Renal pelvis (tissue), 4 donors: ENCODE results near the gene CD151. TPM values are rescaled to one million over a fixed set of nuclear protein-coding genes. Genes with fewer than 3 reads are reported as not detected.

ENCODE experiments used
- DNase-seq: peaks from one replicate; pipeline ENCODE4 v3.0.0-alpha.2; 2013
- polyA plus RNA-seq, 3 donors: library from polyadenylated mRNA; unstranded; fragments of 120-200 nt; gene quantifications; one replicate each; pipeline ENCODE4 v1.2.1, GENCODE V29; 2013; ENCODE audit not compliant: insufficient read length in 3 of 3

CD151 gene
- polyA plus RNA-seq, 3 donors: 207 to 225 (median 220) TPM

DNA sequence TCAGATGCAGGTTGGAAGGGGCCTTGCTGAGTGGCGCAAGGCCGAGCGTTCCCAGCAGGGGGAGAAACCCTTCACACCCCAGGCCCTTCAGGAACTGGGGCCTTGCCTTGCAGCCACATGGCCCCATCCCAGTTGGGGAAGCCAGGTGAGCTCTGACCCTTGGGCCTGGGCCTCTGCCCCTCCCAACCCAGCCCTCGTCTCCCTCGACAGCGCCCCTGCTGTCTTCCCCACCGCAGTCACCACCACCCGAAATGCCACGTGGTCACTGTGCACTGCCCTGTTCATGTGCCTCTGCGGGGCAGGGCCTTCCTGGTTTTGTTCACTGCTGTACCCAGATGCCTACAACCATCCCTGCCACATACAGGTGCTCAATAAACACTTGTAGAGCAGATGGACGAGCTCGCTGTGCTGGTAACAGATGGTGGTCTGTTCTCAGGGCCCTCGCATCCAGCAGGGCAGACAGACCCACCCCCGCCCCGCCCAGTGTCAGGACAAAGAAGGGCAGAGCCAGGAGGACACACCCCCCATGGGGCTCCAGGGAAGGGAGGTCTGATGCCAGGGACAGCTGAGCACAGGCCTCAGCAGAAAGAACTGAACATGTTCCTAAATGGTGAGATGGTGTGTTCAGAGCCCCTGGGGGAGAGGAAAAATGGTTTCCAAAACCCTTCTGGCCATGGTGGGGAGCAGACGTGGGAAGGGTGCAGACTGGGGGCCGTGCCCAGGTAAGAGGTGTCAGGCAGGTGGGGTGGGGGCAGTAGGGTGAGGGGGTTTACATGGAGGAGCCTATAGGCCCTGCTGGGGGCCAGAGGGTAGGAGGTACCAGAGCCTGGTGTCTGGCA, 5.9 kb downstream of the CD151 start:
- no peak for DNase-seq

DNA sequence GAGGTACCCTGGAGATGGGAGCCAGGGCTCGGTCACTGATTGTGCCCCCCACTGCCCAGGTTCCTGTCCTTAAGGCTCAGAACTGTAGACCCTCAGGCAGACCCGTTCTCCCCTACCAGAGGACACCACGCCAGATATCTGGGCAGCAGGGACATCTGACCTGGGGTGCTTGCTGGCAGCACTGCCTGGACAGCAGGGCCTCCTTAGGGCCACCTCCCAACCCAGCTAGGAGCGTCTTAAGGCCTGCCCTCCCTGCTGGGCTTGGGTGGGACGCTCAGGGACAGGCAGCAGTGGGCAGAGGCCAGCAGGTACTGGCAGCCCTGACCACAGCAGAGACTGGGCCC, 6.5 kb downstream of the CD151 start:
- DNase-seq: no peak

DNA sequence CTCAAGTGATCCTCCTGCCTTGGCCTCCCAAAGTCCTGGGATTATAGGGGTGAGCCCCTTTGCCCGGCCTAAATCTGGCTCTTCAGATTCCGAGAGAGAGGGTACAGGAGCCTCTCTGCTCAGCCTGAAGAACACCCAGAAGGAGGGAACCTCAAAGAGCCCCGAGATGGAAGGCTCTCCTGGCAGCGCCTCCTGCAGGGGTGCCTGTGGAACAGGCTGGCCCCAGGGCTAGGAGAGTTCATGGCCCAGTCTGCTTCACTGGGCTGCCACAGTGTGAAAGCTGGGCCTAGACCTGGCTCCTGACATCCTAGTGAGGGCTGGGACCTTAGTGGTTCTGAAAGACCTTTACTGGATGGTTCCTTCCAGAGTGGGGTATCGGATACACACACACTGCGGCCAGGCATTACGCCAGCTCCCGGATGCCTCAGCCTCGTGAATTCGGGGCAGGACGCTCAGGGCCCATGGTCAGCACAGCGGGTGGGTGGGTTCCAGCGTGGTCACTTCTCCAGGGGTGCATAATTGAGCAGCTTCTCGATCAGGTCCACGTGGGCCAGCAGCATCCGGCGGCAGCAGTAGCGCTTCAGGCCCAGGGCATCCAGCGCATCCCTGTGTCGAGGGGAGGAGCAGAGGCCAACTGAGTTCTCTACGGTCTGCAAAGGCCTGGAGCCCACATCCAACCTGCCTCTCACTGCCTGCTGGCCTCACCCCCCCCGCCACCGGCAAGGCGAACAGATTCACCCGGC, 7.3 kb downstream of the CD151 start:
- no peak for DNase-seq

DNA sequence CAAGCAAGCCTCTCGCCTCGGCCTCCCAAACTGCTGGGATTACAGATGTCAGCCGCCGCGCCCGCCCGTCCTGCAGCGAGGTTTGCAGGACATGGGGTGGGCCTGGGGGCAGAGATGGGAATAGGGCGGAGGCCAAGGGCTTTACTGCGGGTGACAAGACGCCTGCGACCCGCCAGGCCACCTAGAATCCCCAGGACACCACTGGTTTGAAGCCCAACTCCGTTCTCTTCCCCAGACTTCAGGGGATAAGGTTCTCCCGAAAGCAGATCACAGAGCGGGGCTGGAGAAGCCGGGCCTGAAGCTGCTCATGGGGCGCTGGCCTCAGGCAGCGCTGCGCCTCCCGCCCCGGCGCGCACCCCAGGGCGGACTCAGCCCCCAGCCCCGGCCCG, 9.2 kb downstream of the CD151 start:
- DNase-seq: no peak

DNA sequence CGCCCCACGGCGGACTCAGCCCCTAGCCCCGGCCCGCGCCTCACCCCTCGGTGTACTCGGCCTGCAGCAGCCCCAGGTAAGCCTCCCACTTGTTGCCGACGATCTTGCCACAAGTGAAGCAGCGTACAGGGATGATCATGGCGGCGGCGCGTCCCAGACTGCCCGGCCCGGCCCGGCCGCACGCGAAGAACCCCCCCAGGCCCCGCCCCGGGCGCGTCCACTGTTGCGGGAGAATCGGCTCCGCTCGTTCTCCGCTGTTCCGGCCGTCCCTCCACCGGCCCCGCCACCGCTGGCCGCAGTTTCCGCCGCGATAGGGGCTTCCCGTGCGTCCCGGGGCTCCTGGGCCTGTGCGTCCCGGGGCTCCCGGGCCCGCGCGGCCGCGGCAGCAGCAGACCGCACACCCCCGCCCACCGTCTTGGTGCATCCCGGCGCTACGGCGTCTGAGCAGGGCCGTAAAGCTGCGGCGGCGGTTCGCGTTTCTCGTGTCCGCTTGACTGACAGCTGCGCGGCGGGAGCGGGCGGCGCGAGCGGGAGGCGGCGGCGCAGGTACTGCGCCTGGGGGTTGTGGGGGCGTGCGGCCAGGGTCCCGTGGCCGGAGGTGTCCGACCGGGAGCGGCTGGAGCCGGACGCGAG, 9.7 kb downstream of the CD151 start, which contains the start of the genes POLR2L and TSPAN4:
Gene POLR2L (minus strand): TSS at position 160 of the 633 bp plus-strand sequence. CDS start 21 bp downstream, at position 139.
Gene TSPAN4 (plus strand): TSS at position 483 of the 633 bp plus-strand sequence. CDS start 7,453 bp downstream, outside the sequence.
- peak; percentile 86 for DNase-seq

DNA sequence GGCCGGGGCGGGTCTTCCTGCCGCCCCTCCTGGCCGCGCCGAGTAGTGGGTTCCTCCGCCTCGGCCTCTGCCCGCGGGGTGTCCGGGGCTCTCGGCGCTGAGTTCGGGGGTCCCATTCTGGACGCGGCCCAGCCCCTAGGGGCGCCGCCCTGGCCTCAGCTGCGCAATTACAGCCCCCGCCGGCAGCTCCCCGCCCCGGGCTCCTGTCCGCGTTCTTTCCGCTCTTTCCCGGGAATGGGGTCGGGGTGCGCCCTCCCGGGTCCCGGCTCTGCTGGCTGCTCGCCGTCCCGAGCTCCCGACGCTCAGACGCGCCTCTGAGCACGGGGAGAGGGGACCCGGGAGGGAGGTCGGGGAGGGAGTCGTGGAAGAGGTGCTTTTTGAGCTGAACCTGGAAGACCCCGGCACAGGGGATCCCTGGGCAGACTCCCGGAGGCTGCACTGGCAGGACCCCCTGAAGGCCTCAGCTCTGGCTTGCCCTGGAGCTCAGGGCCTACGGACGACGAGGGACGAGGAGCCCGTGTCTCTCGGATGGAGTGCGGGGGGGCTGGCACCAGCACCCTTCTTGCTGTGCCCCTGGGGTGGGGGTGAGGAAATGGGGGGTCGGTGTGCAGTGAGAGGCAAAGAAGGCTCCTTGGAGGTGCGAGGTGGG, 10.5 kb downstream of the CD151 start:
- DNase-seq: no peak

DNA sequence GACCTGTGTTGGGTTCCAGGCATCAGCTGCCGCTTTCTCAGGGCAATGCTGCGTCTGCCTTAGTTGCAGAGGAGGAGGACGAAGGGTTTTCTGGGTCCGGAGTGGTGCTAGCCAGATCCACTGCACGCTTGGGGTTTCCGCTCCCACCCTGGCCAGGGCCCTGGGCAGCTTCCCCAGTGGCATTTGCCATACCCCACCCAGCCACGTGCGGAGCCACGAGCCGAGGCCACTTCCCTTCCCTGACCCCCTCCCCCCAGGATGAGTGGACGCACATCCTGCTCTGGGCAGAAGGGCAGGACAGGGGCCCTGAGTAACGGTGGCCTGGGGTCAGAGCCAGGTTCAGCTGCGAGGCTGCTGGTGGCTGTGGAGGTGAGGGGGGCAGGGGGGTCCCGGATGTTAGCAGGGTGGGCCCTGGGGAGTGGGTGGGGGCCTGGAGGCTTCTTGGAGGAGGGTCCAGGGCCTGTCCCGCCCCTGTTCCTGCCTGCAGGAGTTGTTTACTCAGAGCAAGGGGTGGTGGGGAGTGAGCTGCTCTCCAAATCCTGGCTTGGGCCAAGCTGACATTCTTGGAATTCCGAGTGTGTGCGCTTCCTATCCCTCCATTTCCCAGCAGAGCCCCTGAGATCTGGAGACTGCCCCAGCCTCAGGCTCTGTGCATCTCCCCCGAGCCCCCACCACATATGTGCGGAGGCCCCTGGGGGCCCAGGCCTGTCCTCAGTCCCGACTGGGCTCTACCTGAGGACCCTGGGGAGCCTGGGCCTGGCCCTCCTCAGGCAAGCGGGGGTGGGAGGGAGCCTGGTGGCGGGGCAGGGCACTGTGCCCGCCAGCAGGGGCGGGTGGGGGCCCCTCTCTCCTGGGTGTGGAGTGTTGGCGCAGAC, 11.3 kb downstream of the CD151 start:
- DNase-seq: peak; percentile 88

DNA sequence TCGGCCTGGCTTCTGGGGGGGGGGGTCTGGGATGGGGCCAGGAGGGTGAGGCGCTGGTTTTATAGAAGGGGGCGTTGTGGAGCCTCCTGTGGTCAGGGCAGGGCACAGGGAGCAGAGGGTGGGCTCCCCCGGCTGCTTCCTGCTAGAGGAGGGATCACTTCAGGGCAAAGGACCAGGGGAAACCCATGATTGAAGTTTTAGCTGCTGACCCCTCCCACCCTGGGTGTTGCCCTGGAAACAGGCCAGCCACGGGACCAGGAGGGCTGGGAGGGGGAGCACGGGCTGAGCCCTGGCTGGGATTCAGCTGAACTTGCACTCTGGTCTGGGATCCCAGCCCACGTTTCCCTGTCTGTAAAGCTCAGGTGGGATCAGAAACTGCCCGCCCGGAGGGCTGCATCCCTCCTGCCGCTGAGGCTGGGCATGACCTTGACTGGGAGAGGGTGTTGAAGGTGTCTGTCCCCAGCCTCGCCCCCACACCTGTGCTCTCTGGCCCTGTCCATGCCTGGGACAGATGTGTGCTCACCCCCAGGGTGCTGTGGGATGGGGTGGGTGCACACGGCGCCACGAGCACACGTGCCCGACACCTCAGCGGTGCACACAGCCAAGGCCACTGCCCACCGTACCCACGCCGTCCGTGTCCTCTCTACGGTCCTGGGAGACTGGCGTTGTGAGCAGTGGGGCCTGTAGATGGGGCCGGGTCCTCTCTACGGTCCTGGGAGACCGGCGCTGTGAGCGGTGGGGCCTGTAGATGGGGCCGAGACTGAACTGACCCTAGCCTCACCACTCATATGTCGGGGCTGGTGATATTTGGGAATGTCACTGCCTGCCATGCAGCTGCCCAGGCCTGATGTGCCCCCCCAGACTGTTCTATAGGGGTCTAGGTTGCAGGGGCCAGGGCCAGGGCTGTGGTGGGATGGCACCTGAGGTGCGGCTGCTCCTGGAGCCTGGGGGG, 12.2 kb downstream of the CD151 start:
- DNase-seq: peak; percentile 89

DNA sequence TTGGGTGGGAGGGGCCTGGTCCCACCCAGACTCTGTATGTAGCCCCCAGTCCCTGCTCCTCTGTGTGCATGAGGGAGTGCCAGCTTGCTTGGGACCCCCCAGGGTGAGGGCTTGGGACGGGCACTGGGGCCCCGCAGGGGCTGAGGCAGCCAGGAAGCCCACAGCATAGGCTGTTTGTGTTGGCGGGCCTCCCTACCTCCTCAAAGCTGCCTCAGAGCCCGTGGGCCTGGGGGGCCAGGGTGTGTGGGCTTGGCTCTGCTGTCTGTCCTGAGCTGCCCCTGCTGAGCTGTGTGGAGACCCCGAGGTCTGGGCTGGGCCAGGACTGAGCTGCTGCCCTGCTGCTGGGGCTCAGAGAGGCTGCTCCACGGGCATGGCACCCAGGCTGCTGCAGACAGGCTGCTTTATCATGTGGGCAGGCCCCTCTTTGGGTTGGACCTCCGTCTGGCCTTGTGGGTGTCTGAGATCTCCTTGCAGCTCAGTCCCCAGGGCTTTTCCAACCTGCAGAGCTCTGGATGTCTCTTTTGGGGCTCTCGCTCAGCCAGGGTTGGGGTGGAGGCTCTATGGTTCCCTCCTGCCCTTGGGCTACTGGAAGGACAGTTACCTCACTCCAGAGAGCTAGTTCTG, 13.2 kb downstream of the CD151 start:
- DNase-seq: no peak

DNA sequence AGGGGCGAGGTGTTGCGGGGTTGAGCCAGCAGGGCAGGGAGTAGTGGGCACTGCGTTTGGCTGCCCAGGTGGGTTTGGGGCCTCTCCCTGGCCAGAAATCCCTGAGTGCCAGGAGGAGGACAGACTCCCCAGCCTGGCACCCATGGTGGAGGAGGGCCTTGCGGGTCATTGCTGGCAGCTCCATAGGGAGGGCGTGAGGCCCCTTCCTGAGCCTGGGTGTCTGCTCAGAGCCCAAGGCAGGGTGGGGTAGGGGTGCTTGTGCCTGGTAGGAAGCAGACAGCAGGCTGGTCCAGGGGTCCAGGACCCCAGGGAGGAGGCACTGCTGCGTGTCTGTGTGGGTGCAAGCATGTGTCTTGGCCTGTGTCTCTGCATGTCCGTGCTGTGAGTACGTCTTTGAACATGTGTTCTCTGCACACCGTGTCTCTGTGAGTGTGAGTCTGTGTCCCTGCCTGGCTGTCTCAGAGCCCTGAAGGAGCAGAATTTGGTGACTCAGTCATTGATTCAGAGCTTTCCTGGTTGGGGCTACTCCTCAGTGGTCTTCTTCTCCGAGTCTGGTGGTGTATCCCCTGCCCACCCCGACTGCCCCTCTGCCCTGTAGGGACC, 13.8 kb downstream of the CD151 start:
- no peak for DNase-seq

DNA sequence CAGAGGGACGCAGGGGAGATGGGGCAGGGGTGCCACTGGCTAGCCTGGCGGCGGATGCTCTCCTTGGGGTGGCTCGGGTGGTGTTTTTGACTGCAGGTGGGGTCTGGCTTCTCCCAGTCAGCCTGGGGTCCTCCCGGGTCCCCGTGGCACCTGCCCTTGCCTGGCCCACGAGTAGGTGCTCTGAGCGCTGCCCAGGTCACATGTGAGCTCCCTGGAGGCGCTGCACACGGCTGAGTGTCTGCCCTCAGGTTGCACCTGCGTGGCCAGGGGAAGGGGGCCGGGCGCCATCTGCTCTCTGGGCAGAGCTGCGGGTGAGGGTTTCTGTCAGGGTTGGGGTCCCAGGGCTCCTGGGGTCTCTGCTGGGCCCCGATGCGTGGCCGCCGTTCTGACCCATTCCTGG, 15.1 kb downstream of the CD151 start:
- DNase-seq: no peak

DNA sequence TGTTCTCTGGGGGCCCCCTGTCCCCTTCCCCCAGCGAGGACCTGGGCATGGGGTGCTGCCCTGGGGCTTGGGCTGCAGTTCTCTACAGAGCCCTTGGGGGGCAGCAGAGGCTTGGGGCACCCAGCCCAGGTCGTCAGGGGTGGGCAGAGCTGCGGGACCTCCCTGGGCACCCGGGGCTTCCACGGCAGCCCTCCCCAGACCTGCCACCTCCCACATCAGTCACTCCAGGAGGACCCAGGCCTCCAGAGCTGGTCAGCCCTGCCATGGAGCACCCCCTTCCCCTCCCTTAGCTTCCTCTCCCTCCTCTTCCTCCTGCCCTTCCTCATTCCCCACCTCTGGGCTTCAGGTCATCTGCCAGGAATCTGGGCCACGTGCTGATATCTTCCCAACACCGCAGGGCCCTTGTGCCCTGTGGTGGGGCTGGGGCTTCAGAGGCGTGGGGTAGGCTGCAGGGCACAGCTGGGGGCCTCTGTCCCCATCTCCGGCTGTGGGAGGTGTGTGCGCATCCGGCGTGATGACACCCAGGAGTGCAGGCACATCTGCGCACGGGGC, 15.7 kb downstream of the CD151 start:
- no peak for DNase-seq

DNA sequence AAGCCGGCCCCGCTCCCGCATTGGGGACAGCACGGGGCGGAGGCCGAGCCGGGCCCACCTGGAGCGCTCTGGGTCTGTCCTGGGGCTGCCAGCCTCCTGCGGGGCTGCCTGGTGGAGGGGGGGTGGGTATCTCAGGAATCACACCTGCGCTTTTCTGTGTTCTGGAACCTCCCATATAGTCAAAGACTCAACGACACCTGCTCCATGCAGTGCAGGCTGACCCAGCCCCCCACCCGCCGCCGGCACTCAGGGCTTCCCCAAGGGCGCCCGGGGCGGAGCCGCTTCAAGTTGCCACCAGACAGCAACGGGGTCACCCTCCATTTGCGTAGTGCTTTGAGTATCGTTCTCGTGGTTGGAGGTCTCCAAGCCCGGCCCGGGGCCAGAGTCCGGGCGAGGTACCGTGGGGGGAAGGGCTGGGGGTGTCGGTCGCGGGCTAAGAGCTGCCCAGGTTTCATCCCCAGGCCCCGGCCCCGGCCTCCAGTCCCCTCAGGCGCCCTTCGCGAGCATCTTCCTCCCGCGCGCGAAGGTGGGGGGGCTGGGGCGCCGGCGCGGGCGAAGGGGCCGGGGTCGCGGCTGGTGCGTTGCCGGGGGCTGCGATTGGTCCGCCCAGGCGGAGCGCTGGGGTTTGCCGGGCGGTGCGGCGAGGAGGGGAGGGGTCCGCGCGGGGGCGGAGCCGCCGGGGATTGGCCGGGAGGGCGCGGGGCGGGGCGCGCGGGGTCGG, 16.5 kb downstream of the CD151 start:
- DNase-seq: no peak

DNA sequence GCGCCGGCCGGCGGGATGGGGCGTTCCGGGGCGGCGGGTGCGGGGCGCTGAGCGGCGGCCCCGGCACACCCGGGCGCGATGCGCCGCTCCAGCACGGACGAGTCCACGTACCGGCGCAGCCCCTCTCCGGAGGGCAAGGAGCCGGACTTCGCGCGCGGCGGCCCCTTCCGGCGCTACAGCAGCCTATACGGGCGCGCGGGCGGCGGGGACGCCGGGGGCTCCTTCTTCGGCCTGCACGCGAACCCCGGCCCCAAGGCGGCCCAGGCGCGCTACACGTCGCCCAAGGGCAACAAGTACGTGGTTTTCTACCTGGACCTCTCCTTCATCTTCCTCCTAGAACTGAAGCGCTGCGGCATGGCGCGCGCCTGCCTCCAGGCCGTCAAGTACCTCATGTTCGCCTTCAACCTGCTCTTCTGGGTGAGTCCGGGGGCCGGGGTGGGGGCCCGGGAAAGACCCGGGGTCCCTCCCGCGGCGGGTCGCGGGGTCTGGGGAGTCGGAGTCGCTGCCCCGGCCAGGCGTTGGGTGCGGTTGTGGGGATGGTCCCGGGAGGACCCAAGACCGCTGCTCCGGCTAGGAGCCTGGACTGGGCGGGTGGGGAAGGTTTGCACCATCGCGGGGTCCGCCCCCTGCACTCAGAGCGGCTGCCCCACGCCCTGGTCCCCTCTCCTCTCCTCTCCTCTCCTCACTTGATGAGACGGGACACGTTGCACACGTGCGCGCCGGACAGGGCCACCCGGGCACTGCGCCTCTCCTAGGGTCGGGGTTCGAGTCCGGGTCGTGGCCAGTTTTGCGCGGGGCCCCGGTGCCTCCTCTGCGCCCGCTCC, 17.4 kb downstream of the CD151 start:
- no peak for DNase-seq

DNA sequence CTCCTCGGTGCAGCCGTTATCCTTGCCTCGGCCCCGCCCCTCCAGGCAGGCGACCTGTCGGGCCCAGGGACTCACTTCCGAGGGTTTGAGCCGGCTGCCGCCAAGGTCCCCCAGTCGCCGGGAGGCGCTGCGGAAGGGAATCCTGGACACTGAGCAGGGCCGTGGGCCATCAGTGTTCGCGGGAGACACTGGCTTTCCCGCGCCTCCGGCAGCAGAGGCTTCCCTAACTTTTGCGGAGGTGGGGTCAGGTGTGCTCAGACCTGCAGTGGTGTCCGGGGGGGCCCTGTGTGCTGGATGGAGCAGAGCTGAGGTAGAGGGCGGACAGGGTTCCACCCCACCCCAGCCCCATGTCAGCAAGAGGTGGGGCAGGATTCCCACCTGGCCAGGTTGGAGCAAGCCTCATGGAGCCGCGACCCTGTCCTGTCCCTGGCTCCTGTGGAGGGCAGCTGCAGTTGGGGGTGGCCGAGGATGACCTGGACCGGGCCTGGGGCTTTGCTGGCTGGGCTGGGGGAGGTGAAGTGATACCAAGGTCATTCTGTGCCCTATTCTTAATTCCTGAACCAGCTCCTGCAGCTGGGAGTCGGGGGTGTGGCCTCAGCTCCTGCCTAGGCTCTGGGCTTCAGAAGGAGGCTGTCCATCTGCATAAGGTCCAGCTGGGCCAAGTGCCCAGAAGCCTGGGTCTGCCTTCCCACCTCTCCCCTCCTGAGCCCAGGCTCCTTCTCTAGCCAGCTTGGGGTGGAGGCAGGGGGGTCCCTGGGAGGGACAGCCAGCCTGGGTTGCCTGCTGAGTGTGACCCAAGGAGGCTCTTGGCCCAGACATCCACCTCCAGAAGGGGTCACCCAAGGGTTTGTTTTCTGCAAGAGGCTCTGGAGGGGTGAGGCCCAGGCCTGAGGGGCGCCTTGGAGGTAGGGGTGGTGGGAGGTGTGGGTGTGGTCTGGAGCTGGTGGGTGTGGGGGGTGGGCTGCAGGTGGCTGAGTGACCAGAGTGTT, 18.3 kb downstream of the CD151 start:
- DNase-seq: no peak

DNA sequence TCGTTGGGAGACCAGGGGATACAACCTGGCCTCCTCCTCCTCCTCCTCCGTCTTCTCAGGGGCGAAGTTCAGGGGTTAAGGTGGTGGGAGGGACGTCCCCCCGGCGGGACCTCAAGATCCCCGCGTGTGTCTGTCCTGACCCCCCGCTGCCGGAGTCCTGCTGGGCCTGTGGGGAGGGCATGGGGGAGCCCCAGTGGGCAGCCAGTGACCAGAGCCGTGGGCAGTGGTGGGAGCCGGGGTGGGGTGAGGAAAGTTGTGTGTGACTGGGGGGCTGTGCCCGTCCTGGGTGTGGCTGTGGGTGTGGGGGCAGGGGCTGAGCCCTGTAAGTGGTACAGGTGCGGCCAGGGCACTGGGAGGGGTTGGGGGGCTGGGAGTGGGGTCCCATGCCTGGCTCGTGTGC, 20.0 kb downstream of the CD151 start:
- no peak for DNase-seq
